ENCODE results near the gene ATP6V1E1.
"Not testable (repeated sequence)": the region's sequence is repeated elsewhere in the genome, so short reads cannot be mapped to it uniquely, and the experiment has no call there.

DNA sequence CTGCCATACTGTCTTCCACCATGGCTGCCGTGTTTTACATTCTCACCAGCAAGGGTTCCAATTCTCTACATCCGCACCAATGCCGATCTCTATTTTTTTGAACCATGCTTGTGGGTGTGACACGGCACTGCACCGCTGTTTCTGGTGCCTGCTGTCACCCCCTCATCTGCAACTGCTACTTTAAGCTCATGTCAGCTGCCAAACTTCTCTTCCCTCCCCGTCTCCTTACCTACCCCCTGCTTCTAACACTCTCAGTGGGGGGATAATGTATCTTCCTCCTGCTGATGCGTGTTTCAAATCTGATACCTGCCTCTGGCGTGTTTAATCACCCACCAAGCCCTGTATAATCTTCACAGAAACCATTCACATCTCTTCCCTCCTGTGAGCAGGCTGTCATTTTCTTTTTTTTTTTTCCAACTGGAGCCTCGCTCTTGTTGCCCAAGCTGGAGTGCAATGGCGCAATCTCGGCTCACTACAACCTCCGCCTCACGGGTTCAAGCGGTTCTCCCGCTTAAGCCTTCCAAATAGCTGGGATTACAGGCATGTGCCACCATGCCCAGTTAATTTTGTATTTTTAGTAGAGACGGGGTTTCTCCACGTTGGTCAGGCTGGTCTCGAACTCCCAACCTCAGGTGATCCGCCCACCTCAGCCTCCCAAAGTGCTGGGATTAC lies 62.4 kb downstream of the ATP6V1E1 start:
- TF ChIP-seq ZNF8 (CRISPR knock-in tag; IDR thresholded peaks at IDR 0.05); RARB (CRISPR knock-in tag; IDR thresholded peaks at IDR 0.05); ISL1 (CRISPR knock-in tag; IDR thresholded peaks at IDR 0.05); TOX (CRISPR knock-in tag; IDR thresholded peaks at IDR 0.05; ENCODE audit: borderline replicate concordance): not testable (repeated sequence)
- TF ChIP-seq, protein P1, sequence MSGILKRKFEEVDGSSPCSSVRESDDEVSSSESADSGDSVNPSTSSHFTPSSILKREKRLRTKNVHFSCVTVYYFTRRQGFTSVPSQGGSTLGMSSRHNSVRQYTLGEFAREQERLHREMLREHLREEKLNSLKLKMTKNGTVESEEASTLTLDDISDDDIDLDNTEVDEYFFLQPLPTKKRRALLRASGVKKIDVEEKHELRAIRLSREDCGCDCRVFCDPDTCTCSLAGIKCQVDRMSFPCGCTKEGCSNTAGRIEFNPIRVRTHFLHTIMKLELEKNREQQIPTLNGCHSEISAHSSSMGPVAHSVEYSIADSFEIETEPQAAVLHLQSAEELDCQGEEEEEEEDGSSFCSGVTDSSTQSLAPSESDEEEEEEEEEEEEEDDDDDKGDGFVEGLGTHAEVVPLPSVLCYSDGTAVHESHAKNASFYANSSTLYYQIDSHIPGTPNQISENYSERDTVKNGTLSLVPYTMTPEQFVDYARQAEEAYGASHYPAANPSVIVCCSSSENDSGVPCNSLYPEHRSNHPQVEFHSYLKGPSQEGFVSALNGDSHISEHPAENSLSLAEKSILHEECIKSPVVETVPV (CRISPR knock-in tag; IDR thresholded peaks at IDR 0.05) = not testable (repeated sequence)

All from SK-N-SH treated with all-trans-retinoic acid at 6 μM for 48 hours (cell line).